Mesenchymal stem cell (in vitro differentiated cells and primary cell): ENCODE measurements around the gene TSPYL2.

Experiments used
- DNase-seq: peaks from one replicate; pipeline ENCODE4 v3.0.0-alpha.2; 2013
- H2AFZ ChIP-seq: one replicate; pipeline ENCODE4 v1.6.1; 2013; ENCODE audit warnings: low read depth, mild to moderate bottlenecking, control low read depth, inconsistent platforms, low read length, moderate library complexity
- H2AK5ac ChIP-seq: 2 replicates; pipeline ENCODE4 v1.6.1; 2013; ENCODE audit warnings: low read length, moderate library complexity, mild to moderate bottlenecking, inconsistent platforms; ENCODE audit not compliant: severe bottlenecking
- H2BK120ac ChIP-seq: one replicate; pipeline ENCODE4 v1.6.1; 2013; ENCODE audit warnings: low read depth, mild to moderate bottlenecking, inconsistent platforms, low read length, moderate library complexity
- H2BK12ac ChIP-seq, 2 experiments: one replicate each; pipeline ENCODE4 v1.6.1; 2013; ENCODE audit warnings: inconsistent platforms in 2 of 2, low read length in 2 of 2, mild to moderate bottlenecking in 2 of 2, moderate library complexity in 2 of 2, control low read depth in 1 of 2
- H2BK15ac ChIP-seq: one replicate; pipeline ENCODE4 v1.6.1; 2013; ENCODE audit warnings: mild to moderate bottlenecking, low read depth, inconsistent platforms; ENCODE audit not compliant: poor library complexity, severe bottlenecking
- H2BK5ac ChIP-seq: 2 replicates; pipeline ENCODE4 v1.6.1; 2013; ENCODE audit warnings: low read depth, mild to moderate bottlenecking, low read length, control low read depth, inconsistent platforms; ENCODE audit not compliant: poor library complexity, severe bottlenecking
- H3K14ac ChIP-seq, 2 experiments: one replicate each; pipeline ENCODE4 v1.6.1; 2013; ENCODE audit warnings: inconsistent platforms in 2 of 2, low read length in 2 of 2, control low read depth in 1 of 2, mild to moderate bottlenecking in 1 of 2, moderate library complexity in 1 of 2
- H3K18ac ChIP-seq, 2 experiments: one replicate each; pipeline ENCODE4 v1.6.1; 2013; ENCODE audit warnings: inconsistent platforms in 2 of 2, low read length in 2 of 2, control low read depth in 1 of 2, low read depth in 1 of 2, mild to moderate bottlenecking in 1 of 2
- H3K23ac ChIP-seq, 2 experiments: one replicate each; pipeline ENCODE4 v1.6.1; 2013; ENCODE audit warnings: inconsistent platforms in 2 of 2, low read length in 2 of 2, mild to moderate bottlenecking in 2 of 2, moderate library complexity in 2 of 2, control low read depth in 1 of 2
- H3K27ac ChIP-seq: 2 replicates; pipeline ENCODE4 v1.5.1; 2013; ENCODE audit warnings: mild to moderate bottlenecking, moderate library complexity, low read length, control low read depth, inconsistent platforms; ENCODE audit not compliant: poor library complexity, severe bottlenecking
- H3K27me3 ChIP-seq, 2 experiments: 2 replicates each; pipeline versions ENCODE4 v1.6.1 to v1.7.0; 2013; ENCODE audit warnings: low read length in 2 of 2, mild to moderate bottlenecking in 2 of 2, moderate library complexity in 2 of 2, control low read depth in 1 of 2, inconsistent platforms in 1 of 2; ENCODE audit not compliant: control insufficient read depth in 1 of 2, insufficient read depth in 1 of 2
- H3K36me3 ChIP-seq, 2 experiments: 2 replicates each; pipeline versions ENCODE4 v1.6.1 to v1.7.0; 2013; ENCODE audit warnings: low read length in 2 of 2, control low read depth in 1 of 2, inconsistent platforms in 1 of 2, low read depth in 1 of 2, mild to moderate bottlenecking in 1 of 2; ENCODE audit not compliant: insufficient read depth in 2 of 2, control insufficient read depth in 1 of 2
- H3K4ac ChIP-seq, 2 experiments: one replicate each; pipeline ENCODE4 v1.6.1; 2013; ENCODE audit warnings: inconsistent platforms in 2 of 2, low read length in 2 of 2, mild to moderate bottlenecking in 2 of 2, moderate library complexity in 2 of 2, control low read depth in 1 of 2, low read depth in 1 of 2
- H3K4me1 ChIP-seq: 2 replicates; pipeline ENCODE4 v1.6.1; 2013; ENCODE audit warnings: low read depth, low read length, control low read depth; ENCODE audit not compliant: control insufficient read depth, insufficient read depth
- H3K4me2 ChIP-seq: 2 replicates; pipeline ENCODE4 v1.6.1; 2013; ENCODE audit warnings: low read length, mild to moderate bottlenecking, inconsistent platforms; ENCODE audit not compliant: poor library complexity, severe bottlenecking
- H3K4me3 ChIP-seq, 2 experiments: 2 replicates each; pipeline versions ENCODE4 v1.5.1 to v1.7.0; 2013; ENCODE audit warnings: low read length in 2 of 2, mild to moderate bottlenecking in 2 of 2, control low read depth in 1 of 2, low read depth in 1 of 2; ENCODE audit not compliant: insufficient read depth in 1 of 2
- H3K79me1 ChIP-seq: replicated peaks from 2 replicates; pipeline ENCODE4 v1.6.1; 2013; ENCODE audit warnings: mild to moderate bottlenecking, control low read depth, low read length, inconsistent platforms; ENCODE audit not compliant: poor library complexity, severe bottlenecking
- H3K9ac ChIP-seq: 2 replicates; pipeline ENCODE4 v1.7.0; 2013; ENCODE audit warnings: mild to moderate bottlenecking, low read length, moderate library complexity
- H3K9me3 ChIP-seq: 2 replicates; pipeline ENCODE4 v1.7.0; 2013; ENCODE audit warnings: mild to moderate bottlenecking, low read length; ENCODE audit not compliant: control insufficient read depth
- H4K8ac ChIP-seq: one replicate; pipeline ENCODE4 v1.6.1; 2013; ENCODE audit warnings: inconsistent platforms, mild to moderate bottlenecking, low read length, moderate library complexity
- H4K91ac ChIP-seq: one replicate; pipeline ENCODE4 v1.6.1; 2013; ENCODE audit warnings: mild to moderate bottlenecking, low read length, inconsistent platforms
- WGBS: methylation state at CpG from one replicate; pipeline ENCODE4 v1.1.7; 2013; ENCODE audit warnings: mixed read lengths; 5-methylcytosine and 5-hydroxymethylcytosine counted together

The TSPYL2 gene

GRCh38 chrX:53080628-53081580, 1.3 kb upstream of the TSPYL2 start:
- DNase-seq, result no peak
- no peak overlapping the region for H4K8ac ChIP-seq

GRCh38 chrX:53082773-53083616, 828 bp downstream of the TSPYL2 start:
- H2AK5ac ChIP-seq, result no peak overlapping the region
- H3K4me2 ChIP-seq, result peak overlapping the region; percentile 81
- H3K4me3 ChIP-seq, result peak overlapping the region; percentile 78 to 84
- peaks cover 0 to 27% of the 10 kb centered on the region in 2 experiments for H3K27me3 ChIP-seq
- no peak overlapping the region for H2BK5ac ChIP-seq
- no peak overlapping the region for H2BK15ac ChIP-seq
- WGBS, result 24% methylated on average over 26 of the region's 31 CpGs
- peak overlapping the region; percentile 85 for H3K9ac ChIP-seq
- H3K14ac ChIP-seq, result peak overlapping the region in 1 of 2 experiments; percentile 88
- peaks cover 33 to 40% of the 10 kb centered on the region in 2 experiments for H3K36me3 ChIP-seq
- H4K91ac ChIP-seq, result no peak overlapping the region
- no peak overlapping the region for H3K23ac ChIP-seq
- H3K79me1 ChIP-seq, result peaks cover 7% of the 10 kb centered on the region
- no peak overlapping the region for H3K27ac ChIP-seq
- no peak overlapping the region for H4K8ac ChIP-seq
- H2BK120ac ChIP-seq, result no peak overlapping the region
- no peak overlapping the region for H2AFZ ChIP-seq
- DNase-seq, result no peak
- H3K18ac ChIP-seq, result peak overlapping the region; percentile 54 to 58
- H2BK12ac ChIP-seq, result no peak overlapping the region
- H3K4me1 ChIP-seq, result peaks cover 12% of the 10 kb centered on the region
- no peak overlapping the region for H3K4ac ChIP-seq
- H3K9me3 ChIP-seq, result no peaks in the 10 kb centered on the region

More at GRCh38 chrX:53080628-53081580, 1.3 kb upstream of the TSPYL2 start:
- H3K4me3 ChIP-seq, result peak overlapping the region in 1 of 2 experiments; percentile 59
- H3K23ac ChIP-seq, result no peak overlapping the region
- no peak overlapping the region for H2AK5ac ChIP-seq
- H2BK5ac ChIP-seq, result no peak overlapping the region
- H3K4me1 ChIP-seq, result peaks cover 12% of the 10 kb centered on the region
- peak overlapping the region; percentile 15 for H4K91ac ChIP-seq
- H3K9me3 ChIP-seq, result no peaks in the 10 kb centered on the region
- peak overlapping the region; percentile 9 to 57 for H3K18ac ChIP-seq
- no peak overlapping the region for H2BK15ac ChIP-seq
- peaks cover 7% of the 10 kb centered on the region for H3K79me1 ChIP-seq
- H3K36me3 ChIP-seq, result peaks cover 30 to 32% of the 10 kb centered on the region in 2 experiments
- H3K9ac ChIP-seq, result peak overlapping the region; percentile 88
- 0% methylated on average over 9 of the region's 17 CpGs for WGBS
- peak overlapping the region; percentile 49 for H2BK120ac ChIP-seq
- H2BK12ac ChIP-seq, result no peak overlapping the region
- H3K27me3 ChIP-seq, result peaks cover 0 to 18% of the 10 kb centered on the region in 2 experiments
- H3K4me2 ChIP-seq, result peak overlapping the region; percentile 34
- no peak overlapping the region for H3K27ac ChIP-seq
- H3K14ac ChIP-seq, result no peak overlapping the region
- H2AFZ ChIP-seq, result no peak overlapping the region
- H3K4ac ChIP-seq, result no peak overlapping the region

- H3K4me3 ChIP-seq, result peak overlapping the region in 1 of 2 experiments; percentile 78
- no peak overlapping the region for H4K91ac ChIP-seq
- 89% methylated on average over 4 of the region's 4 CpGs for WGBS
- H3K4me2 ChIP-seq, result no peak overlapping the region
- H2AK5ac ChIP-seq, result no peak overlapping the region
- H3K79me1 ChIP-seq, result peaks cover 7% of the 10 kb centered on the region
- no peak overlapping the region for H2BK15ac ChIP-seq
- peaks cover 33 to 40% of the 10 kb centered on the region in 2 experiments for H3K36me3 ChIP-seq
- no peak overlapping the region for H2BK12ac ChIP-seq
- DNase-seq, result peak; percentile 47
- H4K8ac ChIP-seq, result no peak overlapping the region
- H2AFZ ChIP-seq, result no peak overlapping the region
- H2BK5ac ChIP-seq, result no peak overlapping the region
- H2BK120ac ChIP-seq, result no peak overlapping the region
- no peaks in the 10 kb centered on the region for H3K9me3 ChIP-seq
- peaks cover 0 to 23% of the 10 kb centered on the region in 2 experiments for H3K27me3 ChIP-seq
- H3K4me1 ChIP-seq, result peaks cover 17% of the 10 kb centered on the region
- H3K9ac ChIP-seq, result peak overlapping the region; percentile 85
- no peak overlapping the region for H3K4ac ChIP-seq
- no peak overlapping the region for H3K27ac ChIP-seq
- H3K23ac ChIP-seq, result no peak overlapping the region
- H3K14ac ChIP-seq, result no peak overlapping the region
- no peak overlapping the region for H3K18ac ChIP-seq
Observed at GRCh38 chrX:53084043-53084570, 1.9 kb downstream of the TSPYL2 start.
